GM23338 (cell line): ENCODE measurements around the gene VRK3. TPM values are rescaled to one million over a fixed set of nuclear protein-coding genes. Genes with fewer than 3 reads are reported as not detected.

Experiments used
- ATAC-seq: fragments of 200-7000 bp; cut with Tn5 transposase; 3 replicates; pipeline ENCODE4 v1.9.1; 2020
- DNase-seq: peaks from one replicate; pipeline ENCODE4 v3.0.0-alpha.2; 2015; ENCODE audit warnings: low spot score
- H2AFZ ChIP-seq: fragments of 200-600 bp; sonication (generic); 2 replicates; pipeline ENCODE4 v1.8.0; 2016; ENCODE audit warnings: antibody characterized with exemption, mild to moderate bottlenecking, moderate library complexity
- H3F3A ChIP-seq: fragments of 200-600 bp; sonication (generic); replicated peaks from 2 replicates; pipeline ENCODE4 v1.8.0; 2017; ENCODE audit warnings: antibody characterized with exemption, mixed run types, low read depth
- H3K27ac ChIP-seq: fragments of 200-600 bp; sonication (generic); 2 replicates; pipeline ENCODE4 v1.6.1; 2016; ENCODE audit warnings: low read depth
- H3K27me3 ChIP-seq: fragments of 200-600 bp; sonication (generic); 2 replicates; pipeline ENCODE4 v1.8.0; 2016; ENCODE audit warnings: mild to moderate bottlenecking, mixed run types, moderate library complexity; ENCODE audit not compliant: insufficient read depth
- H3K36me3 ChIP-seq: fragments of 200-600 bp; sonication (generic); 2 replicates; pipeline ENCODE4 v1.8.0; 2016; ENCODE audit warnings: mild to moderate bottlenecking; ENCODE audit not compliant: insufficient read depth
- H3K4me1 ChIP-seq: fragments of 200-600 bp; sonication (generic); 2 replicates; pipeline ENCODE4 v1.8.0; 2016; ENCODE audit warnings: mild to moderate bottlenecking, moderate library complexity; ENCODE audit not compliant: insufficient read depth
- H3K4me2 ChIP-seq: fragments of 200-600 bp; sonication (generic); 2 replicates; pipeline ENCODE4 v1.7.1; 2017; ENCODE audit warnings: mixed run types
- H3K4me3 ChIP-seq: fragments of 200-600 bp; sonication (generic); 2 replicates; pipeline ENCODE4 v1.6.1; 2016; ENCODE audit warnings: mixed run types
- H3K79me2 ChIP-seq: fragments of 200-600 bp; sonication (generic); replicated peaks from 2 replicates; pipeline ENCODE4 v1.8.0; 2017; ENCODE audit warnings: mild to moderate bottlenecking; ENCODE audit not compliant: insufficient read depth
- H3K9me2 ChIP-seq: fragments of 200-600 bp; sonication (generic); 2 replicates; pipeline ENCODE4 v1.8.0; 2017; ENCODE audit not compliant: insufficient read depth
- H4K20me1 ChIP-seq: fragments of 200-600 bp; sonication (generic); replicated peaks from 2 replicates; pipeline ENCODE4 v1.8.0; 2017; ENCODE audit warnings: mild to moderate bottlenecking; ENCODE audit not compliant: insufficient read depth
- H3K27ac Mint-ChIP-seq: 2 replicates; pipeline ENCODE4 v1.8.0; 2020; ENCODE audit warnings: inconsistent platforms, mild to moderate bottlenecking, moderate library complexity, mixed read lengths
- H3K27me3 Mint-ChIP-seq: 3 replicates; pipeline ENCODE4 v1.8.0; 2022; ENCODE audit warnings: low read depth, mild to moderate bottlenecking, moderate library complexity, mixed read lengths, inconsistent platforms; ENCODE audit not compliant: insufficient read depth, poor library complexity
- H3K36me3 Mint-ChIP-seq: 3 replicates; pipeline ENCODE4 v1.8.0; 2021; ENCODE audit warnings: low read depth, mild to moderate bottlenecking, inconsistent platforms, moderate library complexity, mixed read lengths
- H3K4me1 Mint-ChIP-seq: 3 replicates; pipeline ENCODE4 v1.8.0; 2020; ENCODE audit warnings: mild to moderate bottlenecking, inconsistent platforms, mixed read lengths
- H3K4me3 Mint-ChIP-seq: 3 replicates; pipeline ENCODE4 v1.8.0; 2021; ENCODE audit warnings: moderate library complexity, mild to moderate bottlenecking, inconsistent platforms, mixed read lengths
- H3K9me3 Mint-ChIP-seq: 3 replicates; pipeline ENCODE4 v1.8.0; 2020; ENCODE audit warnings: moderate library complexity, mild to moderate bottlenecking, inconsistent platforms, mixed read lengths
- CREB1 ChIP-seq: fragments of 250-450 bp; sonication (Bioruptor Pico); IDR thresholded peaks from 2 replicates; pipeline ENCODE4 v1.5.0; 2020; ENCODE audit warnings: low read depth, mild to moderate bottlenecking, moderate library complexity
- EZH2 ChIP-seq: fragments of 200-600 bp; sonication (generic); IDR thresholded peaks from one replicate; pipeline ENCODE4 v1.8.0; 2017; ENCODE audit warnings: antibody characterized with exemption, mild to moderate bottlenecking, low read depth; ENCODE audit not compliant: unreplicated experiment
- EZH2phosphoT487 ChIP-seq: fragments of 200-600 bp; sonication (generic); IDR thresholded peaks from one replicate; pipeline ENCODE4 v1.8.1; 2018; ENCODE audit warnings: antibody characterized with exemption; ENCODE audit not compliant: unreplicated experiment
- JUNB ChIP-seq: IDR thresholded peaks from one replicate; pipeline ENCODE4 v1.6.1; 2016; ENCODE audit warnings: antibody characterized with exemption; ENCODE audit not compliant: unreplicated experiment
- NANOG ChIP-seq: IDR thresholded peaks from 2 replicates; pipeline ENCODE4 v1.6.1; 2016; ENCODE audit warnings: antibody characterized with exemption, borderline replicate concordance
- POLR2AphosphoS5 ChIP-seq: IDR thresholded peaks from 2 replicates; pipeline ENCODE4 v1.6.1; 2016; ENCODE audit warnings: antibody characterized with exemption, low read depth
- STAT1 ChIP-seq: IDR thresholded peaks from one replicate; pipeline ENCODE4 v1.6.1; 2016; ENCODE audit warnings: antibody characterized with exemption; ENCODE audit not compliant: unreplicated experiment
- ZNF114 ChIP-seq: fragments of 250-450 bp; sonication (Bioruptor Pico); IDR thresholded peaks from 2 replicates; pipeline ENCODE4 v1.5.0; 2020; ENCODE audit warnings: mild to moderate bottlenecking, moderate library complexity
- ZNF331 ChIP-seq: fragments of 250-450 bp; sonication (Bioruptor Pico); IDR thresholded peaks from 2 replicates; pipeline ENCODE4 v1.5.0; 2020; ENCODE audit warnings: low read depth, mild to moderate bottlenecking, moderate library complexity
- polyA plus RNA-seq: library from polyadenylated mRNA; unstranded; fragments of >200 nt; fragmentation: Nextera tagmentation; extraction: Ambion mirVana; gene quantifications from 2 replicates; pipeline ENCODE4 v1.2.1, GENCODE V29; 2016
- total RNA-seq: library from RNA; depleted of rRNA; stranded (reverse); fragments of >200 nt; shearing (Covaris generic); gene quantifications from 2 replicates; pipeline ENCODE4 v1.2.3, GENCODE V29; 2014
- TF ChIP-seq, protein P1 (sequence below): IDR thresholded peaks from one replicate; pipeline ENCODE4 v1.6.1; 2018; ENCODE audit warnings: antibody characterized with exemption; ENCODE audit not compliant: unreplicated experiment
- TF ChIP-seq, protein P2 (sequence below): IDR thresholded peaks from 2 replicates; pipeline ENCODE4 v1.6.1; 2016; ENCODE audit warnings: antibody characterized with exemption
- TF ChIP-seq, protein P3 (sequence below), 2 experiments: fragments of 200-600 bp in 1 of 2; sonication (generic) in 1 of 2; conservative IDR thresholded peaks; 2 replicates each; pipeline versions ENCODE4 v1.5.1 to v1.6.1; 2016 to 2017; ENCODE audit warnings: antibody characterized with exemption in 2 of 2, low read depth in 2 of 2, mild to moderate bottlenecking in 2 of 2, moderate library complexity in 1 of 2

Gene VRK3
- total and polyA plus RNA-seq, 2 experiments from 2014 or later, result 17.4 to 29.1 TPM

DNA sequence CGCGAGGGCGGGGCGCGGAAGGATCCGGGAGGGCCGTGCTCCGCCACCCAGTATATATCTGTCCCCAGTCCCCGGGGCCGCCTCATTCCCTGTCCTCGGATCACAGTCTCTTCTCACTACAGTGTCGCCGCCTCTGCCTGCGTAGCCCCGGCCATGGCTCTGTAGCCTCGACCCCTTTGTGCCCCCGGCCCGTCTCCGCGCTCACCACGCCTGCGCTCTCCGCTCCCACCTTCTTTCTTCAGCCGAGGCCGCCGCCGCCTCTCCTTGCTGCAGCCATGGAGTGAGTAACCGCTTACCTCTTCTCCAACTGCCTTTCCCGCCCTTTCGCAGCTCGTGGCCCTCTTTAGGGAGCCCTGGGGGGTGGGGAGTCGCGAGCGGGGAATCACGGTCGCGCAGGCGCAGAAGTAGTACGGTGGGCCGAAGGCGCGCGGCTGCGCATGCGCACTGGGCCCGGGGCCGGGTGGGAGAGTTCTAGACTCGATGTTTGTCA, 96.0 kb downstream of the VRK3 start, which contains the start of the genes ATF5 and NUP62 (continued):
- TF ChIP-seq, protein P1, sequence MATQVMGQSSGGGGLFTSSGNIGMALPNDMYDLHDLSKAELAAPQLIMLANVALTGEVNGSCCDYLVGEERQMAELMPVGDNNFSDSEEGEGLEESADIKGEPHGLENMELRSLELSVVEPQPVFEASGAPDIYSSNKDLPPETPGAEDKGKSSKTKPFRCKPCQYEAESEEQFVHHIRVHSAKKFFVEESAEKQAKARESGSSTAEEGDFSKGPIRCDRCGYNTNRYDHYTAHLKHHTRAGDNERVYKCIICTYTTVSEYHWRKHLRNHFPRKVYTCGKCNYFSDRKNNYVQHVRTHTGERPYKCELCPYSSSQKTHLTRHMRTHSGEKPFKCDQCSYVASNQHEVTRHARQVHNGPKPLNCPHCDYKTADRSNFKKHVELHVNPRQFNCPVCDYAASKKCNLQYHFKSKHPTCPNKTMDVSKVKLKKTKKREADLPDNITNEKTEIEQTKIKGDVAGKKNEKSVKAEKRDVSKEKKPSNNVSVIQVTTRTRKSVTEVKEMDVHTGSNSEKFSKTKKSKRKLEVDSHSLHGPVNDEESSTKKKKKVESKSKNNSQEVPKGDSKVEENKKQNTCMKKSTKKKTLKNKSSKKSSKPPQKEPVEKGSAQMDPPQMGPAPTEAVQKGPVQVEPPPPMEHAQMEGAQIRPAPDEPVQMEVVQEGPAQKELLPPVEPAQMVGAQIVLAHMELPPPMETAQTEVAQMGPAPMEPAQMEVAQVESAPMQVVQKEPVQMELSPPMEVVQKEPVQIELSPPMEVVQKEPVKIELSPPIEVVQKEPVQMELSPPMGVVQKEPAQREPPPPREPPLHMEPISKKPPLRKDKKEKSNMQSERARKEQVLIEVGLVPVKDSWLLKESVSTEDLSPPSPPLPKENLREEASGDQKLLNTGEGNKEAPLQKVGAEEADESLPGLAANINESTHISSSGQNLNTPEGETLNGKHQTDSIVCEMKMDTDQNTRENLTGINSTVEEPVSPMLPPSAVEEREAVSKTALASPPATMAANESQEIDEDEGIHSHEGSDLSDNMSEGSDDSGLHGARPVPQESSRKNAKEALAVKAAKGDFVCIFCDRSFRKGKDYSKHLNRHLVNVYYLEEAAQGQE, result no peak
- TF ChIP-seq STAT1 (no peak), EZH2 (no peak), JUNB (no peak)
- TF ChIP-seq, protein P2, sequence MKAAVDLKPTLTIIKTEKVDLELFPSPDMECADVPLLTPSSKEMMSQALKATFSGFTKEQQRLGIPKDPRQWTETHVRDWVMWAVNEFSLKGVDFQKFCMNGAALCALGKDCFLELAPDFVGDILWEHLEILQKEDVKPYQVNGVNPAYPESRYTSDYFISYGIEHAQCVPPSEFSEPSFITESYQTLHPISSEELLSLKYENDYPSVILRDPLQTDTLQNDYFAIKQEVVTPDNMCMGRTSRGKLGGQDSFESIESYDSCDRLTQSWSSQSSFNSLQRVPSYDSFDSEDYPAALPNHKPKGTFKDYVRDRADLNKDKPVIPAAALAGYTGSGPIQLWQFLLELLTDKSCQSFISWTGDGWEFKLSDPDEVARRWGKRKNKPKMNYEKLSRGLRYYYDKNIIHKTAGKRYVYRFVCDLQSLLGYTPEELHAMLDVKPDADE, result no peak

DNA sequence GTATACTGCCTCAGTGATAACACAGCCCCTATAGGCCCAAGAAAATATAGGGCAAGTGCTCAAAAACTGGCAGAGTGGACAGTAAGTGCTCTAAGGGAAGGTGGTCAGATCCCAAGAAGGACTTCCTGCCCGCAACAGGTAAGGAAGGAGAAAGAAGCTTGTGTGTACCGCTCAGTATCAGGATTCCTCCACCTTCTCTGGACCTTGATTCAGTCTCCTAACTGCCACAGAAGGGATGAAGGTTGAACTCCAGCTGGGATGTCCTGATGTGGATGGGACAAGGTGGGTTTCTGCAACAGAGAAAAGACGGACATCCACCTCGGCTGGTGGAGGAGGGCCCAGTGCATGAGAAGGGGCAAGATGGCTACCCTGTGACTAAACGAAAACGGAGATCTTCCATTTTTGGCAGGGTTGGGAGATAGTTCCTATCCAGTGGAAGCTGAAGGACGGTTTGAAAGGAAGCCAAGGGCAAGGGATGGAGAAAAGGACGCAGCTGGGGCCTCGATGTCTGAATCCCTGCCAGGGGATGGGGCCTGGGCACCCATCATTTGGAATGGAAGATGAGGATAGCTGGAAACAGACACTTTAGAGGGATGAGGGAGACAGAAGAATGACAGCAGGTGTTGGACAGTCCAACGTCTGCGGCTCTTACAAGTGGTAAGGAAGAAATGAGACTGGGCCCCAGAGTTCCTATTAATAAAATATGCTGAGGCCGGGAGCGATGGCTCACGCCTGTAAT, 97.5 kb downstream of the VRK3 start:
- Mint-ChIP-seq H3K36me3 (peaks cover 86% of the 10 kb centered on the region), H3K4me1 (peaks cover 41% of the 10 kb centered on the region), H3K4me3 (peak overlapping the region; percentile 93), H3K27me3 (peaks cover 30% of the 10 kb centered on the region), H3K27ac (peak overlapping the region; percentile 89), H3K9me3 (peaks cover 14% of the 10 kb centered on the region)
- Histone ChIP-seq H3K79me2 (peaks cover 70% of the 10 kb centered on the region), H3K4me1 (peaks cover 10% of the 10 kb centered on the region), H3F3A (peaks cover 4% of the 10 kb centered on the region), H3K27ac (no peak overlapping the region), H3K4me3 (peak overlapping the region; percentile 99), H3K27me3 (no peaks in the 10 kb centered on the region), H4K20me1 (peaks cover 36% of the 10 kb centered on the region), H3K9me2 (no peaks in the 10 kb centered on the region), H2AFZ (no peak overlapping the region), H3K4me2 (peak overlapping the region; percentile 100), H3K36me3 (peaks cover 17% of the 10 kb centered on the region)
- no peak for DNase-seq
- TF ChIP-seq NANOG (no peak), EZH2phosphoT487 (no peak), ZNF331 (CRISPR knock-in tag) (no peak), STAT1 (no peak), ZNF114 (no peak), EZH2 (no peak), POLR2AphosphoS5 (no peak), CREB1 (CRISPR knock-in tag) (no peak)
- TF ChIP-seq, protein P3, sequence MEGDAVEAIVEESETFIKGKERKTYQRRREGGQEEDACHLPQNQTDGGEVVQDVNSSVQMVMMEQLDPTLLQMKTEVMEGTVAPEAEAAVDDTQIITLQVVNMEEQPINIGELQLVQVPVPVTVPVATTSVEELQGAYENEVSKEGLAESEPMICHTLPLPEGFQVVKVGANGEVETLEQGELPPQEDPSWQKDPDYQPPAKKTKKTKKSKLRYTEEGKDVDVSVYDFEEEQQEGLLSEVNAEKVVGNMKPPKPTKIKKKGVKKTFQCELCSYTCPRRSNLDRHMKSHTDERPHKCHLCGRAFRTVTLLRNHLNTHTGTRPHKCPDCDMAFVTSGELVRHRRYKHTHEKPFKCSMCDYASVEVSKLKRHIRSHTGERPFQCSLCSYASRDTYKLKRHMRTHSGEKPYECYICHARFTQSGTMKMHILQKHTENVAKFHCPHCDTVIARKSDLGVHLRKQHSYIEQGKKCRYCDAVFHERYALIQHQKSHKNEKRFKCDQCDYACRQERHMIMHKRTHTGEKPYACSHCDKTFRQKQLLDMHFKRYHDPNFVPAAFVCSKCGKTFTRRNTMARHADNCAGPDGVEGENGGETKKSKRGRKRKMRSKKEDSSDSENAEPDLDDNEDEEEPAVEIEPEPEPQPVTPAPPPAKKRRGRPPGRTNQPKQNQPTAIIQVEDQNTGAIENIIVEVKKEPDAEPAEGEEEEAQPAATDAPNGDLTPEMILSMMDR (conservative IDR thresholded peaks at IDR 0.05; ENCODE audit: low read depth in 2 of 2), result no peak
- TF ChIP-seq, protein P2, result no peak
- ATAC-seq, result no peak
